ENCODE data around the gene ARAP1.

Gene ARAP1

GRCh38 chr11:72774499-72774898 lies 22.3 kb upstream of the ARAP1 start:
- no peak for DNase-seq (ENCODE audit: low read depth)
- no peak overlapping the region for H3K4me3 ChIP-seq (ENCODE audit: low read depth, low read length)
- TF ChIP-seq, protein P1, sequence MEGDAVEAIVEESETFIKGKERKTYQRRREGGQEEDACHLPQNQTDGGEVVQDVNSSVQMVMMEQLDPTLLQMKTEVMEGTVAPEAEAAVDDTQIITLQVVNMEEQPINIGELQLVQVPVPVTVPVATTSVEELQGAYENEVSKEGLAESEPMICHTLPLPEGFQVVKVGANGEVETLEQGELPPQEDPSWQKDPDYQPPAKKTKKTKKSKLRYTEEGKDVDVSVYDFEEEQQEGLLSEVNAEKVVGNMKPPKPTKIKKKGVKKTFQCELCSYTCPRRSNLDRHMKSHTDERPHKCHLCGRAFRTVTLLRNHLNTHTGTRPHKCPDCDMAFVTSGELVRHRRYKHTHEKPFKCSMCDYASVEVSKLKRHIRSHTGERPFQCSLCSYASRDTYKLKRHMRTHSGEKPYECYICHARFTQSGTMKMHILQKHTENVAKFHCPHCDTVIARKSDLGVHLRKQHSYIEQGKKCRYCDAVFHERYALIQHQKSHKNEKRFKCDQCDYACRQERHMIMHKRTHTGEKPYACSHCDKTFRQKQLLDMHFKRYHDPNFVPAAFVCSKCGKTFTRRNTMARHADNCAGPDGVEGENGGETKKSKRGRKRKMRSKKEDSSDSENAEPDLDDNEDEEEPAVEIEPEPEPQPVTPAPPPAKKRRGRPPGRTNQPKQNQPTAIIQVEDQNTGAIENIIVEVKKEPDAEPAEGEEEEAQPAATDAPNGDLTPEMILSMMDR (IDR thresholded peaks at IDR 0.05; ENCODE audit: control insufficient read depth, extremely low read depth, insufficient read depth) = no peak

- TF ChIP-seq, protein P1 (IDR thresholded peaks at IDR 0.05; ENCODE audit: control insufficient read depth, extremely low read depth, insufficient read depth) = no peak
- DNase-seq (ENCODE audit: low read depth) = no peak
- no peak overlapping the region for H3K4me3 ChIP-seq (ENCODE audit: low read depth, low read length)
Observed at GRCh38 chr11:72773696-72774095, 21.5 kb upstream of the ARAP1 start.

- no peak for DNase-seq (ENCODE audit: low read depth)
- TF ChIP-seq, protein P1 (IDR thresholded peaks at IDR 0.05; ENCODE audit: control insufficient read depth, extremely low read depth, insufficient read depth) = no peak
- H3K4me3 ChIP-seq (ENCODE audit: low read depth, low read length) = no peak overlapping the region
Observed at GRCh38 chr11:72773291-72773690, 21.1 kb upstream of the ARAP1 start.

- TF ChIP-seq, protein P1 (IDR thresholded peaks at IDR 0.05; ENCODE audit: control insufficient read depth, extremely low read depth, insufficient read depth) = no peak
- DNase-seq (ENCODE audit: low read depth) = no peak
- no peak overlapping the region for H3K4me3 ChIP-seq (ENCODE audit: low read depth, low read length)
Observed at GRCh38 chr11:72772059-72772458, 19.9 kb upstream of the ARAP1 start.

DNA sequence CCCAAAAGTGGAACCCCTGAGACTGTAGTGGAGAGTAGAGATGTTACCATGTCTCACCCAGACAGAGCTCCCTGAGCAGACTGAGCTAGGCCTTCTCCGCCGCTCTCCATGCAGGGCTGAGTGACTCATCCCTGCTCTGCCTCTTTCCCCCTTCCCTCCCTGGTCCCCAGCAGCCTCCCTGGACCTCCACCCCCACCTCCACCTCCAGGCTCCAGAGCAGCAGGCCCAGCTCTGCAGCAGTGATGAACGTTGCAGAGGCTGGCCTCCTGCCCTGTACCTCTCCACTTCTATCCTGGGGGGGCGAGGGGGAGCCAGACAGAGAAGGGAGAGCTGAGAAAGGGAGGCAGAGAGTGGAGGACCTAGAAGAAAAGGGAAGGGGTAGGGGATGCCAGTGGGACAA lies 19.3 kb upstream of the ARAP1 start:
- TF ChIP-seq, protein P1 (IDR thresholded peaks at IDR 0.05; ENCODE audit: control insufficient read depth, extremely low read depth, insufficient read depth) = no peak
- no peak for DNase-seq (ENCODE audit: low read depth)
- no peak overlapping the region for H3K4me3 ChIP-seq (ENCODE audit: low read depth, low read length)

- TF ChIP-seq, protein P1 (IDR thresholded peaks at IDR 0.05; ENCODE audit: control insufficient read depth, extremely low read depth, insufficient read depth) = no peak
- H3K4me3 ChIP-seq (ENCODE audit: low read depth, low read length) = no peak overlapping the region
- DNase-seq (ENCODE audit: low read depth) = no peak
Observed at GRCh38 chr11:72770799-72771198, 18.6 kb upstream of the ARAP1 start.

GRCh38 chr11:72769680-72770079 lies 17.5 kb upstream of the ARAP1 start:
- TF ChIP-seq, protein P1 (IDR thresholded peaks at IDR 0.05; ENCODE audit: control insufficient read depth, extremely low read depth, insufficient read depth) = no peak
- DNase-seq (ENCODE audit: low read depth) = no peak
- no peak overlapping the region for H3K4me3 ChIP-seq (ENCODE audit: low read depth, low read length)
